Osteocyte (in vitro differentiated cells): Measurements from ENCODE around the gene TAP2. TPM values are rescaled to one million over a fixed set of nuclear protein-coding genes. Genes with fewer than 3 reads are reported as not detected.
"Not testable (repeated sequence)": the region's sequence is repeated elsewhere in the genome, so short reads cannot be mapped to it uniquely, and the experiment has no call there.

ENCODE experiments used
- DNase-seq: peaks from one replicate; pipeline ENCODE4 v3.0.0; 2021; ENCODE audit warnings: mixed read lengths; ENCODE audit not compliant: unreplicated experiment; ENCODE audit errors: extremely low spot score
- H3K27ac Mint-ChIP-seq: one replicate; pipeline ENCODE4 v1.8.0; 2021; ENCODE audit warnings: mild to moderate bottlenecking, mixed read lengths; ENCODE audit not compliant: unreplicated experiment
- H3K27me3 Mint-ChIP-seq: one replicate; pipeline ENCODE4 v1.8.0; 2021; ENCODE audit warnings: mixed read lengths; ENCODE audit not compliant: unreplicated experiment
- H3K36me3 Mint-ChIP-seq: one replicate; pipeline ENCODE4 v1.8.0; 2021; ENCODE audit warnings: mixed read lengths; ENCODE audit not compliant: unreplicated experiment
- H3K4me1 Mint-ChIP-seq: one replicate; pipeline ENCODE4 v1.8.0; 2021; ENCODE audit warnings: mixed read lengths; ENCODE audit not compliant: unreplicated experiment
- H3K4me3 Mint-ChIP-seq: one replicate; pipeline ENCODE4 v1.8.0; 2021; ENCODE audit warnings: mild to moderate bottlenecking, moderate library complexity, mixed read lengths; ENCODE audit not compliant: unreplicated experiment
- H3K9me3 Mint-ChIP-seq: one replicate; pipeline ENCODE4 v1.8.0; 2021; ENCODE audit warnings: mixed read lengths; ENCODE audit not compliant: unreplicated experiment
- CTCF ChIP-seq: fragments of 200-600 bp; sonication (generic); IDR thresholded peaks from 2 replicates; pipeline ENCODE4 v1.5.0; 2021; ENCODE audit warnings: antibody characterized with exemption, mild to moderate bottlenecking, moderate library complexity
- total RNA-seq: library from RNA; stranded (reverse); gene quantifications from 2 replicates; pipeline ENCODE4 v1.2.1, GENCODE V29; 2021

Gene TAP2
- total RNA-seq, 1 donor from 2014 or later: 51.9 TPM

- Mint-ChIP-seq H3K4me1 (peaks cover 7% of the 10 kb centered on the region), H3K36me3 (peaks cover 1% of the 10 kb centered on the region), H3K4me3 (no peak overlapping the region), H3K27me3 (peaks cover 60% of the 10 kb centered on the region), H3K9me3 (no peaks in the 10 kb centered on the region), H3K27ac (no peak overlapping the region)
- DNase-seq: no peak
- no peak for TF ChIP-seq CTCF
These were observed 31.4 kb downstream of the TAP2 start for GRCh38 chr6:32807020-32807580.

GRCh38 chr6:32805404-32805803 is 33.1 kb downstream of the TAP2 start:
- not testable (repeated sequence) for H3K4me1 Mint-ChIP-seq, H3K4me3 Mint-ChIP-seq, H3K27ac Mint-ChIP-seq, DNase-seq, H3K36me3 Mint-ChIP-seq, H3K9me3 Mint-ChIP-seq
- H3K27me3 Mint-ChIP-seq: peaks cover 71% of the 10 kb centered on the region

- no peak overlapping the region for H3K4me3 Mint-ChIP-seq
- peaks cover 6% of the 10 kb centered on the region for H3K9me3 Mint-ChIP-seq
- no peak for DNase-seq
- peaks cover 1% of the 10 kb centered on the region for H3K36me3 Mint-ChIP-seq
- H3K27ac Mint-ChIP-seq: no peak overlapping the region
- TF ChIP-seq CTCF: no peak
- H3K27me3 Mint-ChIP-seq: peaks cover 71% of the 10 kb centered on the region
- H3K4me1 Mint-ChIP-seq: peaks cover 7% of the 10 kb centered on the region
These were observed 35.1 kb downstream of the TAP2 start for GRCh38 chr6:32803416-32803815.

- H3K36me3 Mint-ChIP-seq: no peaks in the 10 kb centered on the region
- no peak overlapping the region for H3K4me3 Mint-ChIP-seq
- H3K4me1 Mint-ChIP-seq: peaks cover 4% of the 10 kb centered on the region
- no peak overlapping the region for H3K27ac Mint-ChIP-seq
- no peak for TF ChIP-seq CTCF
- H3K9me3 Mint-ChIP-seq: peaks cover 6% of the 10 kb centered on the region
- no peak for DNase-seq
- H3K27me3 Mint-ChIP-seq: peaks cover 81% of the 10 kb centered on the region
These were observed 38.8 kb downstream of the TAP2 start for GRCh38 chr6:32799740-32800139.

- Mint-ChIP-seq H3K4me3 (no peak overlapping the region), H3K27me3 (peaks cover 80% of the 10 kb centered on the region), H3K4me1 (peaks cover 4% of the 10 kb centered on the region), H3K27ac (no peak overlapping the region), H3K36me3 (no peaks in the 10 kb centered on the region), H3K9me3 (peaks cover 6% of the 10 kb centered on the region)
- TF ChIP-seq CTCF: no peak
- DNase-seq: no peak
These were observed 39.4 kb downstream of the TAP2 start for GRCh38 chr6:32799168-32799567.
